ENCODE measurements around the gene SNRK. TPM values are rescaled to one million over a fixed set of nuclear protein-coding genes. Genes with fewer than 3 reads are reported as not detected.

SNRK gene
- total RNA-seq, 4 donors from 2014 or later, result 30.7 to 50.4 (median 45.8) TPM

DNA sequence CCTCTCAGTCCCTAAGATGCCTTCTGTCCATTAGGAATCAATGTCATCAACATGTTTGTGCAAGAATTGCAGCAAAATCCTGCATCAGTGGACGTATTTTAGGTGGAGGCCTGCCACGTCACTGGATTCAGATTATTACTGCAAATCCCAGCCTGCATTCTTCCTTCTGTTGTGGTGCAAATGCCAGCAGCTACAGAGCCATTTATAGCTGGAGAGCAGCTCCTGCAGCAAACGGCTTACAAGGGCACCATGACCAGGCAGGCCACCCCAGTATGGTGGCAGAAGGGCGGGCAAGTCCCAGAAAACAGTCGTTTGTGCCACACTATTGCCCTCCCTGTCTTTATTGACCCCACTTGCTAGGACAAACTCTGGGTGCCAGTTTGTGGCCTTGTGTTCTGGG lies 74.7 kb downstream of the SNRK start:
- Histone ChIP-seq H3K27me3 (no peaks in the 10 kb centered on the region), H3K9me3 (peaks cover 0 to 7% (median 3%) of the 10 kb centered on the region in 4 donors), H3K4me3 (no peak overlapping the region), H3K4me1 (peaks cover 6 to 14% (median 9%) of the 10 kb centered on the region in 4 donors), H3K27ac (replicated peaks in 1 of 4) (no peak overlapping the region), H3K36me3 (peaks cover 0 to 12% (median 5%) of the 10 kb centered on the region in 4 donors)
- TF ChIP-seq POLR2A (IDR thresholded peaks at IDR 0.05; ENCODE audit: low read depth), result no peak
- TF ChIP-seq, protein P1, sequence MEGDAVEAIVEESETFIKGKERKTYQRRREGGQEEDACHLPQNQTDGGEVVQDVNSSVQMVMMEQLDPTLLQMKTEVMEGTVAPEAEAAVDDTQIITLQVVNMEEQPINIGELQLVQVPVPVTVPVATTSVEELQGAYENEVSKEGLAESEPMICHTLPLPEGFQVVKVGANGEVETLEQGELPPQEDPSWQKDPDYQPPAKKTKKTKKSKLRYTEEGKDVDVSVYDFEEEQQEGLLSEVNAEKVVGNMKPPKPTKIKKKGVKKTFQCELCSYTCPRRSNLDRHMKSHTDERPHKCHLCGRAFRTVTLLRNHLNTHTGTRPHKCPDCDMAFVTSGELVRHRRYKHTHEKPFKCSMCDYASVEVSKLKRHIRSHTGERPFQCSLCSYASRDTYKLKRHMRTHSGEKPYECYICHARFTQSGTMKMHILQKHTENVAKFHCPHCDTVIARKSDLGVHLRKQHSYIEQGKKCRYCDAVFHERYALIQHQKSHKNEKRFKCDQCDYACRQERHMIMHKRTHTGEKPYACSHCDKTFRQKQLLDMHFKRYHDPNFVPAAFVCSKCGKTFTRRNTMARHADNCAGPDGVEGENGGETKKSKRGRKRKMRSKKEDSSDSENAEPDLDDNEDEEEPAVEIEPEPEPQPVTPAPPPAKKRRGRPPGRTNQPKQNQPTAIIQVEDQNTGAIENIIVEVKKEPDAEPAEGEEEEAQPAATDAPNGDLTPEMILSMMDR (IDR thresholded peaks at IDR 0.05), result no peak
- no peak for TF ChIP-seq EP300 (IDR thresholded peaks at IDR 0.05)
- TF ChIP-seq POLR2AphosphoS5 (IDR thresholded peaks at IDR 0.05), result no peak
- 53% methylated on average over 3 of the region's 5 CpGs for WGBS
- DNase-seq (ENCODE audit: extremely low spot score), result peak; percentile 80
- intact Hi-C loops (cut with DNase I), result no loop called here

DNA sequence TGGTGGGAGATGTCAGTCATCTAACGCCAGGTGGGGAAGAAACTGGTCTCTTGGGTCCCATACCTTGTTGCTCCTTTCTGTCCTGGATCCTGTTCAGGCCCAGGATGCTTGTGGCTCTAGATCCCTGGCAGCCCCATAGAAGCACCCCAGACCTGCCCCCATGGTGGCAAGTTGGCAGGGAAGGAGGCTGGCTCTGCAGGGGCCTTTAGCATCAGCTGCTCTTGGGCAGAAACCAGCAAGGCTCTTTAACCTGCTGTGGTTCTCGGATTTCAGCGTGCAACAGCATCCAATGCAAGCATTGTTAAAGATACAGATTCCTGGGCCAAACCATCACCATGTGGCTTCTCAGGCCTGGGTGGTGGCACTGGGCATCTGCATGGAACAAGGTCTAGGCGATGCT lies 75.8 kb downstream of the SNRK start:
- Histone ChIP-seq H3K9me3 (no peaks in the 10 kb centered on the region), H3K27me3 (no peaks in the 10 kb centered on the region), H3K4me1 (peaks cover 10 to 23% (median 19%) of the 10 kb centered on the region in 4 donors), H3K36me3 (peaks cover 0 to 17% (median 5%) of the 10 kb centered on the region in 4 donors), H3K27ac (replicated peaks in 1 of 4) (no peak overlapping the region), H3K4me3 (no peak overlapping the region)
- 100% methylated on average over 2 of the region's 4 CpGs for WGBS
- TF ChIP-seq POLR2A (IDR thresholded peaks at IDR 0.05; ENCODE audit: low read depth) (no peak), EP300 (IDR thresholded peaks at IDR 0.05) (no peak), POLR2AphosphoS5 (IDR thresholded peaks at IDR 0.05) (no peak)
- TF ChIP-seq, protein P1 (IDR thresholded peaks at IDR 0.05), result no peak
- peak; percentile 86 for DNase-seq (ENCODE audit: extremely low spot score)
- intact Hi-C loops (cut with DNase I), result no loop called here

DNA sequence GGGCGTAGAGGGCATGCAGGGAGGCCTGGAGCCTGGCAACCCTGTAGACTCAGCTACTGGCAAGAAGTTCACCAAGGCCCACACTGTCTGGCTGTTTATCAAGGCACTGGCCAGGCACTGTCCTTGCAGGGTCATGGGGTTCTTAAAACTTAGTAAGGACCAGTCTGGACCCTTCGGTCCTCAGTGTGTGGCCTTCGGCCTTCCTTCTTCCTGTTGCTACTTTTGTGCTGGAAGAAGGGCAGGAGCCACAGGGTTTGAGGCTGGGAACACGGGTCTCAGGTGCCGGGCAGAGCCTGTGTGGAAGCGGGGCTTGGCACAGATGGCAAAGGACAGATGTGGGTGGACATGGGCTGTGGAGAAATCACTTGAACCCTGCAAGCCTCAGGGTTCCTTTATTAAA lies 76.6 kb downstream of the SNRK start:
- Histone ChIP-seq H3K9me3 (no peaks in the 10 kb centered on the region), H3K27ac (replicated peaks in 1 of 4) (peak overlapping the region in 1 of 4 donors; percentile 10), H3K27me3 (no peaks in the 10 kb centered on the region), H3K4me3 (no peak overlapping the region), H3K36me3 (peaks cover 0 to 17% (median 5%) of the 10 kb centered on the region in 4 donors), H3K4me1 (peaks cover 10 to 23% (median 19%) of the 10 kb centered on the region in 4 donors)
- 84% methylated on average over 5 of the region's 6 CpGs for WGBS
- intact Hi-C loops (cut with DNase I), result no loop called here
- peak; percentile 89 for DNase-seq (ENCODE audit: extremely low spot score)
- TF ChIP-seq EP300 (IDR thresholded peaks at IDR 0.05) (no peak), POLR2A (IDR thresholded peaks at IDR 0.05; ENCODE audit: low read depth) (no peak), POLR2AphosphoS5 (IDR thresholded peaks at IDR 0.05) (no peak)
- TF ChIP-seq, protein P1 (IDR thresholded peaks at IDR 0.05), result no peak

DNA sequence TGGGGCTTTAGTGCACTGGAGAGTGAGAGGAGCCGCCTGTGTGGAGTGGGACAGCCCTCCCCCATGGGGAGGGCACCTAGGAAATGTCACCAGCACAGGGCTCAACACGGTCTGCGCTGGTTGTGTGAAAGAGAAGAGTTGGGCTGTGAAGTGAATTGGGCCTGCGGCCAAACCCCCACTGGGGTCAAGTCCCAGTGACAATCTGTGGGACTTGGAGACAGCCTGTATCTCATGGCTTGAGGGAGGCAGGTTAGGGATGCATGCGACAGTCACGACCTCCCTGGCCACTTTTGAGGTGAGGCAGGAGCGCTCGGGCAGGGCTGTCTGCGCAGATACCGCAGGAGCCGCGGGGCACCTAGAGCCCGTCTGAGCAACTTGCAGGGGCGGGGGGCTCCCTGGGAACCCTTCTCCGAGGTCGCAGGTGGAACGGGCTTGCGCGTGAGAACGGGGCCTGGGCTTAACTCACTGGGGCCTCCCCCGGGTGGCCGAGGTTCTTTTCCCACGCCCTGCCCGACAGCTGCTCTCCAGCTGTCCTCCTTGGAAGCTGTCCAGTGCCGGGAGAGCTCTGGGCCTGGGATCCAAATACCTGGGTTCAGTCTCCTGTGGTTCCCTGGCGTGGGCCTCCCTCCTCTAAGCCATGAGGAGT lies 77.4 kb downstream of the SNRK start:
- H3K4me3 ChIP-seq, result no peak overlapping the region
- peak; percentile 92 for DNase-seq (ENCODE audit: extremely low spot score)
- H3K4me1 ChIP-seq, result peaks cover 10 to 23% (median 19%) of the 10 kb centered on the region in 4 donors
- intact Hi-C loops (cut with DNase I), result no loop called here
- H3K27ac ChIP-seq (replicated peaks in 1 of 4), result no peak overlapping the region
- peaks cover 0 to 17% (median 5%) of the 10 kb centered on the region in 4 donors for H3K36me3 ChIP-seq
- no peaks in the 10 kb centered on the region for H3K27me3 ChIP-seq
- H3K9me3 ChIP-seq, result no peaks in the 10 kb centered on the region
- TF ChIP-seq, protein P1 (IDR thresholded peaks at IDR 0.05), result no peak
- no peak for TF ChIP-seq EP300 (IDR thresholded peaks at IDR 0.05)
- no peak for TF ChIP-seq POLR2AphosphoS5 (IDR thresholded peaks at IDR 0.05)
- no peak for TF ChIP-seq POLR2A (IDR thresholded peaks at IDR 0.05; ENCODE audit: low read depth)
- 96% methylated on average over 3 of the region's 26 CpGs for WGBS

All from esophagus muscularis mucosa (tissue), 4 donors.